GM18519 (cell line): Measurements from ENCODE around the gene AK5.
"Not testable (repeated sequence)": the region's sequence is repeated elsewhere in the genome, so short reads cannot be mapped to it uniquely, and the experiment has no call there.

Experiments used
- ATAC-seq: cut with Tn5 transposase; IDR thresholded peaks from one replicate; pipeline ENCODE4 v1.9.1; 2021; ENCODE audit warnings: mild to moderate bottlenecking, moderate library complexity; ENCODE audit not compliant: unreplicated experiment, low FRiP score

Gene AK5

GRCh38 chr1:77283701-77284425, 2.0 kb downstream of the AK5 start:
- ATAC-seq: no peak

- no peak for ATAC-seq
Measured at GRCh38 chr1:77287535-77287934, 5.7 kb downstream of the AK5 start.

GRCh38 chr1:77288275-77288674, 6.5 kb downstream of the AK5 start:
- ATAC-seq: no peak

GRCh38 chr1:77290576-77290975, 8.8 kb downstream of the AK5 start:
- no peak for ATAC-seq

- ATAC-seq: no peak
Measured at GRCh38 chr1:77292551-77292950, 10.7 kb downstream of the AK5 start.

GRCh38 chr1:77300566-77300965, 18.7 kb downstream of the AK5 start:
- ATAC-seq: no peak

GRCh38 chr1:77303387-77303786, 21.6 kb downstream of the AK5 start:
- ATAC-seq: no peak

GRCh38 chr1:77308889-77309621, 27.2 kb downstream of the AK5 start:
- no peak for ATAC-seq

GRCh38 chr1:77310924-77311323, 29.1 kb downstream of the AK5 start:
- ATAC-seq: no peak

- ATAC-seq: not testable (repeated sequence)
Measured at GRCh38 chr1:77312364-77312763, 30.5 kb downstream of the AK5 start.

GRCh38 chr1:77313491-77313890, 31.7 kb downstream of the AK5 start:
- no peak for ATAC-seq

- no peak for ATAC-seq
Measured at GRCh38 chr1:77316006-77316405, 34.2 kb downstream of the AK5 start.

- no peak for ATAC-seq
Measured at GRCh38 chr1:77316966-77317365, 35.1 kb downstream of the AK5 start.

GRCh38 chr1:77319036-77319705, 37.4 kb downstream of the AK5 start:
- ATAC-seq: no peak

- no peak for ATAC-seq
Measured at GRCh38 chr1:77322061-77322900, 40.5 kb downstream of the AK5 start.

GRCh38 chr1:77333501-77333900, 51.7 kb downstream of the AK5 start:
- no peak for ATAC-seq

- no peak for ATAC-seq
Measured at GRCh38 chr1:77336729-77337128, 54.9 kb downstream of the AK5 start.

- no peak for ATAC-seq
Measured at GRCh38 chr1:77339326-77339725, 57.5 kb downstream of the AK5 start.

GRCh38 chr1:77341195-77341594, 59.4 kb downstream of the AK5 start:
- ATAC-seq: no peak

GRCh38 chr1:77342745-77343144, 60.9 kb downstream of the AK5 start:
- no peak for ATAC-seq

GRCh38 chr1:77347646-77348045, 65.8 kb downstream of the AK5 start:
- no peak for ATAC-seq
